ENCODE data around the gene KCNQ5. TPM values are rescaled to one million over a fixed set of nuclear protein-coding genes. Genes with fewer than 3 reads are reported as not detected.
"Not testable (repeated sequence)": the region's sequence is repeated elsewhere in the genome, so short reads cannot be mapped to it uniquely, and the experiment has no call there.

Gene KCNQ5
- total RNA-seq, result 1 to 10 TPM; 5.1 to 5.5 TPM

DNA sequence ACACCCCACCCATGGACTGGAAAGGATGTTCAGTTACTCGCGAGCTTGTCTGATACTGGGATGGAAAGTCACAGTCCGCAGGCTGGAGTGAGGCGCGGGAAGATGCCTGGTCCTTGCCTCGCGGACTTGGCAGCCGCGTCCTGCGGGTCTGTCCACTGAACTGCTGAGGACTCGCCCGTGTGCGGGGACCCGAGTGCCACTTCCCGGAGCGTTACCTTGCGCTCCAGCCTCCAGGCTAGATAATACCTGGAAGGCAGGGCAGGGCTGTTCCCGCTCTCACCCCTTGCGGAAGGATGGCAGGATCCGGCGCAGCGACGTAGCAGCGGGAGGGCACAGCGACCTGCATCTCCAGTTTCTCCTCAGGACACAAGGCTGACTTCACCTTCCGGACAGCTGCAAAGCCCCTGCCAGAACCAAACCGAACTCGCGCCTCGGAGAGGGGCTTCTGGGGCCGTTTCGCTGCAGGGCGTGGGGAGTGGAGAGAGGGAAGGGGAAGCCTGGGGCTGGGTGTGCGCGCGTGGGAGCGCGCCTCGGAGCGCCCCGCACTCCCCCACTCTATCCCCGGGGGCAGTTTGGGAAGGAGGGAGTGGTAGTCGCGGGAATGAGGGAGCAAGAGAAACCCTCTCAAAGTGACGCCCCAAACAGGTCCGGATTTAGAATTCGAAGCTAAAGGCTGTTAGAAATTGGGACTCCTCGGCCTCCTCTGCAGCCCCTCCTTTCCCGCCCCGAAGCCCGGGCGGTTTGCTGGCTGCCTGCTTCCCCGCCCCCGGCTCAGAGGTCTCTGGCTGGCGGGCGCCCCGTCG lies at the start of gene KCNQ5:
Gene KCNQ5 (plus strand): TSS at position 774 of the 803 bp plus-strand sequence.
- ChIA-PET POLR2A (no interaction called here), CTCF (interaction anchor here (1.4 to 2.0 kb wide), 3 partner anchors 28 to 704 kb away, joined by 3 to 5 read pairs (median 4); no protein-coding TSS in a partner anchor)
- intact Hi-C loops (cut with DNase I, micrococcal nuclease), result loop anchor here (1.0 to 10.0 kb wide), 10 partner anchors 28 to 901 kb away; partner anchors contain the start of genes DDX43 (in 1 of the 2), EEF1A1 (in 1 of the 2), KHDC1 (in 1 of the 2) and MTO1 (in 1 of the 2)
- Mint-ChIP-seq H3K4me3 (peak within 1 kb of the TSS; percentile 81), H3K9me3 (ENCODE audit: low read depth) (no peaks in the 10 kb centered on the region), H3K4me1 (peaks cover 58% of the 10 kb centered on the region), H3K36me3 (ENCODE audit: low read depth) (peaks cover under 1% of the 10 kb centered on the region), H3K27ac (peak within 1 kb of the TSS; percentile 93), H3K27me3 (peaks cover 18% of the 10 kb centered on the region)
- ATAC-seq (no peak), DNase-seq (peak; percentile 35)

DNA sequence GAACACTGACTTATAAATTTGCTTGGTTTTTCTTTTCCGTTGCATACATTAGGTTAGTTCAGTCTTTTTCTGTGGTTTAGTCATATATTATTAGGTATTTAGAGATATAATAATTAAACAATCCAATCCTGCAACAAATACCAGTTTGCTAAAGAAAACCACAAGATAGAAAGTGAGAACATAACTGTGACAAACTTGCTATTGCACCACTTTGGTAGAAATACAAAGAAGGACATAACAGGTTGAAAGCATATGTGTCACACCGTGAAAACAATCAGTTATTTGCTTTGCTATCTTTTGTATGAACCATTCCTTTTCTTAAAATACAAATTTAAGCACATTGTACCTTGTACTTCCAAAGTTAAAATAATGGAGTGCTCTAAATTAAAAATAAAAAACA lies 42.0 kb upstream of the KCNQ5 start:
- ATAC-seq (no peak), DNase-seq (no peak)
- POLR2A ChIA-PET, result no interaction called here
- H3K4me1 Mint-ChIP-seq, result no peaks in the 10 kb centered on the region
- H3K4me3 Mint-ChIP-seq, result no peak overlapping the region
- CTCF ChIA-PET, result interaction anchor here (0.8 to 1.0 kb wide), 3 partner anchors 63 to 197 kb away, joined by 3 to 4 read pairs (median 4); no protein-coding TSS in a partner anchor
- H3K27me3 Mint-ChIP-seq, result peaks cover 2% of the 10 kb centered on the region
- H3K36me3 Mint-ChIP-seq (ENCODE audit: low read depth), result no peaks in the 10 kb centered on the region
- intact Hi-C loops (cut with DNase I, micrococcal nuclease), result loop anchor here in 1 of 2 experiments (5.0 kb wide), 1 partner anchor 168 kb away; no protein-coding TSS in a partner anchor
- no peak overlapping the region for H3K27ac Mint-ChIP-seq
- H3K9me3 Mint-ChIP-seq (ENCODE audit: low read depth), result peaks cover 3% of the 10 kb centered on the region

DNA sequence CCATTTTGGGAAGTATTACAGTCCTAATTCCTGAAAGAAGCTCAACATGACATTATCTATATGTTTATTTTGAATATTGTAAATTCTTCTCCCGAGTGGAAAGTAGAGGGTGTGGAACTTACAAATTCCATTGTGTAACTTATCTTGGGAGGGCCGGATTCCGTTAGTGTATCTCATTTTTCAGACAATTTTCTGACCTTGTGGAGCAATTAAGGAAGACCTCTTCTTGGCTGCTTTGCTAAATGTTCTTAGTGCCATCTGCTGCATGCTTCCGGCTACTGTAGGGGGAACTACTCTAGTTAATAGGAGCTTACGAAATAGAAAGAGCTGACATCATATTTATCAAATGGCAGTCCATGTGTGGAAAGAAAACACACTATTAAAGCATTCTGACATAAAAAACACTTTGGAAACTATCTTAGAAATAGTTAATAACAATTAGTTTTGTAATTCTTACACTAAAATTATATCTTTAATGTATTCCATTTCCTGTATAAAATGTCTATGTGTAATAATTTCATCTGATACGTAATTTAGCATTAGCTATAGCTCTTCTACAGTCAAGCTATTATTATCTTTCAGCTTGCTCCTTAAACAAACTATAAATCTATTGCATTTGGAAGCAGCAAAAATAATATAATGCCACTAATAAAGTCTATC lies 41.5 kb upstream of the KCNQ5 start:
- DNase-seq (peak; percentile 10), ATAC-seq (no peak)
- Mint-ChIP-seq H3K27ac (no peak overlapping the region), H3K9me3 (ENCODE audit: low read depth) (peaks cover 3% of the 10 kb centered on the region), H3K4me1 (no peaks in the 10 kb centered on the region), H3K36me3 (ENCODE audit: low read depth) (no peaks in the 10 kb centered on the region), H3K4me3 (no peak overlapping the region), H3K27me3 (peaks cover 2% of the 10 kb centered on the region)
- POLR2A ChIA-PET, result no interaction called here
- CTCF ChIA-PET, result interaction anchor here (0.5 to 1.0 kb wide), 7 partner anchors 13 to 793 kb away, joined by 3 to 4 read pairs (median 3); no protein-coding TSS in a partner anchor
- intact Hi-C loops (cut with DNase I, micrococcal nuclease), result loop anchor here in 1 of 2 experiments (5.0 kb wide), 1 partner anchor 168 kb away; no protein-coding TSS in a partner anchor

DNA sequence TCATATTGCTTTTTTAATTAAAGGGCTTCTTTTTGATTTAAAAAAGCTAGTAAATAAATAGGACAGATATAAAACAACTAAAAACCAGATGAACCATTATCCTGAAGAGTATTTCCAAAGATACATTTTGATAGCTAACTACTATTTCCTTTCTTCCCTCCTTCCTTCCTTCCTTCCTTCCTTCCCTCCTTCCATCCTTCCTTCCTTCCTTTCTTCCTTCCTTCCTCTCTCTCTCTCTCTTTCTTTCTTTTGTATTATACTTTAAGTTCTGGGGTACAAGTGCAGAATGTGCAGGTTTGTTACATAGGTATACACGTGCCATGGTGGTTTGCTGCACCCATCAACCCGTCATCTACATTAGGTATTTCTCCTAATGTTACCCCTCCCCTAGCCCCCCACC lies 40.9 kb upstream of the KCNQ5 start:
- intact Hi-C loops (cut with DNase I, micrococcal nuclease), result loop anchor here in 1 of 2 experiments (5.0 kb wide), 1 partner anchor 169 kb away; no protein-coding TSS in a partner anchor
- DNase-seq; H3K36me3 Mint-ChIP-seq (ENCODE audit: low read depth); H3K27ac Mint-ChIP-seq; H3K9me3 Mint-ChIP-seq (ENCODE audit: low read depth); POLR2A ChIA-PET; H3K4me1 Mint-ChIP-seq; H3K27me3 Mint-ChIP-seq; H3K4me3 Mint-ChIP-seq; ATAC-seq: not testable (repeated sequence)
- CTCF ChIA-PET, result interaction anchor here (0.5 to 1.0 kb wide), 4 partner anchors 14 to 793 kb away, joined by 3 to 4 read pairs (median 4); no protein-coding TSS in a partner anchor

DNA sequence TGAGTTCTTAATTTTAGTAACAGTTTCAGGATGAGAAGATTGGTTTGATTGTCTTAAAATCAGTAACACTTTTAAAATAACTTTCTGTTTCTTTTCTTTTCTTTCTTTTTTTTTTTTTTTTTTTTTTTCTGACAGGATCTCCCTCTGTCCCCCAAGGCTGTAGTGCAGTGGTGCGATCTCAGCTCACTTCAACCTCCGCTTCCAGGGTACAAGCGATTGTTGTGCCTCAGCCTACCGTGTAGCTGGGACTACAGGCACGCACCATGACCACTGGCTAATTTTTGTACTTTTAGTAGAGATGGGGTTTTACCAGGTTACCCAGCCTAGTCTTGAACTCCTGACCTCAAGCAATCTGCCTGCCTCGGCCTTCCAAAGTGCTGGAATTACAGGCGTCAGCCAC lies 33.7 kb upstream of the KCNQ5 start:
- no peaks in the 10 kb centered on the region for H3K36me3 Mint-ChIP-seq (ENCODE audit: low read depth)
- H3K4me3 Mint-ChIP-seq, result no peak overlapping the region
- ChIA-PET CTCF (interaction anchor here (0.7 to 1.4 kb wide), 3 partner anchors 20 to 868 kb away, joined by 3 to 5 read pairs (median 3); no protein-coding TSS in a partner anchor), POLR2A (no interaction called here)
- H3K27ac Mint-ChIP-seq, result no peak overlapping the region
- intact Hi-C loops (cut with DNase I, micrococcal nuclease), result no loop called here
- DNase-seq (no peak), ATAC-seq (no peak)
- H3K4me1 Mint-ChIP-seq, result peaks cover 2% of the 10 kb centered on the region
- H3K9me3 Mint-ChIP-seq (ENCODE audit: low read depth), result no peaks in the 10 kb centered on the region
- peaks cover 3% of the 10 kb centered on the region for H3K27me3 Mint-ChIP-seq

DNA sequence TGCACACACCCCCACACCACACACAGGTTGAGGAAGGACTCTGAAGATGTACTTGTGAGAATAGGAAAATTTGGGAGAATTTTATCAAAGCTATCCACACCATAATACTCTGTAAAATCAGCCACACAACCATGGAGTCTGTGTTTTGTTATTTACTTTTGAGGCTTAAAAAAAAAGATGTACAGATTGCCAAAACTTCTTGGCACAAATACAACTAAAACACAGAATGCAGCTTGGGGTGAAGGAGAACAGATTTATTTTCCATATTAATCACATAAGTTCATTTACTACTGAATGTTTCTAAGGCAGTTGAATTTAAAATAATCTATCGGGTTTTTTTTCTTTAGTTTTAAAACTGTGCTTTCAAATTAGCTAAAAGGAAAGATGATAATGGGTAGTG lies 32.8 kb upstream of the KCNQ5 start:
- H3K27ac Mint-ChIP-seq, result no peak overlapping the region
- ChIA-PET CTCF (interaction anchor here (0.6 to 1.2 kb wide), 4 partner anchors 19 to 1085 kb away, joined by 3 to 4 read pairs (median 3); no protein-coding TSS in a partner anchor), POLR2A (no interaction called here)
- DNase-seq (no peak), ATAC-seq (no peak)
- no peaks in the 10 kb centered on the region for H3K9me3 Mint-ChIP-seq (ENCODE audit: low read depth)
- no peak overlapping the region for H3K4me3 Mint-ChIP-seq
- peaks cover 2% of the 10 kb centered on the region for H3K4me1 Mint-ChIP-seq
- intact Hi-C loops (cut with DNase I, micrococcal nuclease), result no loop called here
- H3K36me3 Mint-ChIP-seq (ENCODE audit: low read depth), result no peaks in the 10 kb centered on the region
- H3K27me3 Mint-ChIP-seq, result peaks cover 5% of the 10 kb centered on the region

DNA sequence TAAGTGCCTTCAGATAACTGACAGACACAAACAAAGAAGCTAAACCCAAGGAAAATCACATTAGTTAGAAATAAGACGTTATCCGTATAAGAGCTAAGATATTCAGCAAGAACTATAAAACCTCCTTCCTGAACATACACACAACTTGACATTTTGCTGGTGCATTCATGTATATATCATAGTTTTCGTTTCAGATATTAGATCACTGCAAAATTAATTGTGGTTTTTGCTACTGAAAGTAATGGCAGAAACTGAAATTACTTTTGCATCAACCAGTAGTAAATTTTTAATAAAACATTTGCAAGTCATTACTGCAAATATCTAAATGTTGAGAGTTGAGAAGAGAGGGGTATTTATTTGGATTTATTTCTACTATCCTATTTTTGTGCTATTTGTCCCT lies 26.1 kb upstream of the KCNQ5 start:
- H3K4me1 Mint-ChIP-seq, result no peaks in the 10 kb centered on the region
- CTCF ChIA-PET, result interaction anchor here (0.7 kb wide), 1 partner anchor 534 kb away, joined by 3 read pairs; no protein-coding TSS in a partner anchor
- H3K27me3 Mint-ChIP-seq, result peaks cover 11% of the 10 kb centered on the region
- no peaks in the 10 kb centered on the region for H3K36me3 Mint-ChIP-seq (ENCODE audit: low read depth)
- no peak overlapping the region for H3K27ac Mint-ChIP-seq
- POLR2A ChIA-PET, result no interaction called here
- DNase-seq (no peak), ATAC-seq (no peak)
- H3K9me3 Mint-ChIP-seq (ENCODE audit: low read depth), result no peaks in the 10 kb centered on the region
- H3K4me3 Mint-ChIP-seq, result no peak overlapping the region
- intact Hi-C loops (cut with DNase I, micrococcal nuclease), result no loop called here

DNA sequence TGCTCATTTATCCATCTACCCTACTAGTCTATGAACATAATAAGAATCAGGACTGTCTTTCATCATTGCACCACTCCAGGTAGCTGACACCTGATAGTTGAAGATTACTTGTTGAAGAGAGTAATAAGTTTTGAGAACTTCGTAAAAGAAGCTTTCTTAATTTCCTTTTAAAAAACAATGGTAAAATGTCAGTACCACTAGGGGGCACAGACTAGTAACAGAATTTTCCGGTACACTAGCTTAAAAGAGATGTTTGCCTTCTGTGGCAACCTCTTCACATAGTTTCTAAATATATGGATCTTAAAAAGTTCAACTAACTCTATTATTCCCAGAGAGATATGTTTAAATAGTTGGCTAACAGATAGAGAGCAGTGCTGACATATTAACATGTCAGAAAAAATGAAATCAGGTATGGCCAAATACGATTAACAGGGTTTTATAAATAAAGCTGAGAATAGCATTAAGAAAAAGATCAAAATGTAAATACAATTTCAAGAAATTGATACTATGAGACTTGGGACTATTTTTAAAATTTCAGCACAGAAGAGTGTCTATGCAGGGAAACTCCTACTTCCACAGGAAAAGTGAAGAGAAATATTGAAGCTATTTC lies 5.4 kb upstream of the KCNQ5 start:
- no peak overlapping the region for H3K27ac Mint-ChIP-seq
- DNase-seq, result no peak
- intact Hi-C loops (cut with DNase I, micrococcal nuclease), result loop anchor here (1.0 to 10.0 kb wide), 3 partner anchors 202 to 564 kb away; no protein-coding TSS in a partner anchor
- H3K36me3 Mint-ChIP-seq (ENCODE audit: low read depth), result no peaks in the 10 kb centered on the region
- peaks cover 9% of the 10 kb centered on the region for H3K27me3 Mint-ChIP-seq
- no peak overlapping the region for H3K4me3 Mint-ChIP-seq
- no peak for ATAC-seq
- H3K9me3 Mint-ChIP-seq (ENCODE audit: low read depth), result no peaks in the 10 kb centered on the region
- ChIA-PET POLR2A (no interaction called here), CTCF (interaction anchor here (0.6 to 3.1 kb wide), 38 partner anchors 8 to 773 kb away, joined by 3 to 36 read pairs (median 4); no protein-coding TSS in a partner anchor)
- peaks cover 46% of the 10 kb centered on the region for H3K4me1 Mint-ChIP-seq

DNA sequence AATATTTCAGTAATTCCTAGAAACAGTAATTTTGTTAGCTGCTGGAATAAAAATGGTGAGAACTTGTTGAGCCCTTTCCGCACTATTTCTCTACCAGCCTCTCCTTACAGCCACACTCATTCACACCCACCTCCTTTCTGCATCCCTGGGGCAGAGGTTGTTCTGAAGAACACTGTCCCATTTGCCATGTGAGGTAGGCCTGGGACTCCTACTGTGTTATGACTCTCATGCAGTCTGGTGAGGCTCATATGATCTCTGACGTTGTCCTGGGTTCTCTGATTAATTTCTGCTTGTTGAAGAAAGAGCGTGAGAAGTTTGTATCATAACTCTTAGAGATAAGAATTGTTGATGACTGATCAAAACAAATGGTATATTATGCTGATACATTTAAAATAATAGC lies 4.1 kb upstream of the KCNQ5 start:
- peaks cover 11% of the 10 kb centered on the region for H3K27me3 Mint-ChIP-seq
- DNase-seq (no peak), ATAC-seq (no peak)
- H3K9me3 Mint-ChIP-seq (ENCODE audit: low read depth), result no peaks in the 10 kb centered on the region
- no peak overlapping the region for H3K4me3 Mint-ChIP-seq
- intact Hi-C loops (cut with DNase I, micrococcal nuclease), result loop anchor here (2.0 to 10.0 kb wide), 2 partner anchors 203 to 563 kb away; no protein-coding TSS in a partner anchor
- no peaks in the 10 kb centered on the region for H3K36me3 Mint-ChIP-seq (ENCODE audit: low read depth)
- H3K27ac Mint-ChIP-seq, result no peak overlapping the region
- peaks cover 48% of the 10 kb centered on the region for H3K4me1 Mint-ChIP-seq
- POLR2A ChIA-PET, result no interaction called here
- CTCF ChIA-PET, result interaction anchor here (1.4 to 3.1 kb wide), 6 partner anchors 11 to 570 kb away, joined by 3 to 17 read pairs (median 5); no protein-coding TSS in a partner anchor

DNA sequence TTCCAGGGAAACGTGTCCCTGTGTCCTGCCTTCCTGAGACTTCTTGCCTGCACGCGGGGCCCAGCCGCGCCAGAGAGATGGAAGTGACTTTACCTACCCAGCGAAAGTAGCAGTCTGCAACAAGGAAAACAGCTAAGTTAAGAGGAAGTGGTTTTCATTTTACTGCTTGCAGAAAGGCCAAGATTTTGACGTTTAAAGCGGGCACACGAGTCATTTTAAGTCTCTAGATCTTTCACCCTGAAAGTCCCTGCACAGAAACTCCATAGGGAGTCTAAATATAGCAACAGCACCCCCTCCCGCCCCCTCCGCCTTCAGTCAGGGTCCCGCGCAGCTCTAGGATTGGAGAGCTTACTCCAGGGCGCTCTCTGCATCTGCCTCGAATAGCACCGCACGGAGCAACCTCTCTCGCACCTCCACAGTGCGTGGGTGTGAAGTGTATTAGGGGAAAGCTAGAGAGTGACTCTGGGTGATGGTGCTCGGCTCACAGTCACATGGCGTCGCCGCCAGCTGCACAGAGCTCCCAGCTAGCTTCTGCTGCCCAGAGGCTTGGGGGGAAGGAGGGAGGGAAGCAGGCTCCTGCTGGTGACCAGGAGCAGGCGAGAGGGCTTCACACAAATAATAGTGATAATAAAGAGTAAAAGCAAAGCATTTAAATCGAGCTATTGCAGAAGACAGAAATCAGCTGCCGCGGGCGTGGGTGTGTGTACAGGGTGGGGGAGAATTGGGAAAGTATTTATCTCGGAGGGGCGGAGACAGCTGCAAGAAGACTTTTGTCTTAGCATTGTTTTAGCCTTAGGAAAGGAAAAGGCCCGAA lies 1.8 kb upstream of the KCNQ5 start:
- POLR2A ChIA-PET, result interaction anchor here (1.1 kb wide), 1 partner anchor 30 kb away, joined by 3 read pairs; no protein-coding TSS in a partner anchor

More for the DNA sequence above, 1.8 kb upstream of the KCNQ5 start:
- H3K9me3 Mint-ChIP-seq (ENCODE audit: low read depth), result no peaks in the 10 kb centered on the region
- H3K4me1 Mint-ChIP-seq, result peaks cover 48% of the 10 kb centered on the region
- ATAC-seq (peak; percentile 83), DNase-seq (peak; percentile 91)
- intact Hi-C loops (cut with DNase I, micrococcal nuclease), result loop anchor here (5.0 to 10.0 kb wide), 10 partner anchors 125 to 902 kb away; partner anchors contain the start of genes DDX43 (in 1 of the 2), EEF1A1 (in 1 of the 2), KHDC1 (in 1 of the 2) and MTO1 (in 1 of the 2)
- H3K4me3 Mint-ChIP-seq, result peak overlapping the region; percentile 64
- H3K27ac Mint-ChIP-seq, result peak overlapping the region; percentile 93
- CTCF ChIA-PET, result interaction anchor here (0.8 to 2.0 kb wide), 7 partner anchors 8 to 706 kb away, joined by 3 to 7 read pairs (median 4); no protein-coding TSS in a partner anchor
- H3K27me3 Mint-ChIP-seq, result peaks cover 17% of the 10 kb centered on the region
- no peaks in the 10 kb centered on the region for H3K36me3 Mint-ChIP-seq (ENCODE audit: low read depth)
